HUES6 (cell line): ENCODE measurements around the gene DLST.
A peak's percentile ranks its signal among the peaks of the same experiment; 100 is the strongest.

Source experiments
- H3K27ac ChIP-seq: 2 replicates; pipeline ENCODE4 v1.7.0; 2013; ENCODE audit warnings: low read depth, mild to moderate bottlenecking, low read length, inconsistent platforms
- H3K27me3 ChIP-seq: 2 replicates; pipeline ENCODE4 v1.6.1; 2013; ENCODE audit warnings: low read length; ENCODE audit not compliant: control insufficient read depth, insufficient read depth
- H3K36me3 ChIP-seq: 2 replicates; pipeline ENCODE4 v1.6.1; 2013; ENCODE audit warnings: low read length; ENCODE audit not compliant: control insufficient read depth, insufficient read depth
- H3K4me1 ChIP-seq: 2 replicates; pipeline ENCODE4 v1.6.1; 2013; ENCODE audit warnings: low read length; ENCODE audit not compliant: control insufficient read depth, insufficient read depth
- H3K4me3 ChIP-seq: 2 replicates; pipeline ENCODE4 v1.5.1; 2013; ENCODE audit warnings: low read depth, low read length
- H3K9ac ChIP-seq: one replicate; pipeline ENCODE4 v1.6.1; 2013; ENCODE audit warnings: mild to moderate bottlenecking, low read length
- H3K9me3 ChIP-seq: 2 replicates; pipeline ENCODE4 v1.6.1; 2013; ENCODE audit warnings: low read depth, low read length; ENCODE audit not compliant: control insufficient read depth, insufficient read depth

The DLST gene

GRCh38 chr14:74863274-74863673 lies 18.4 kb upstream of the DLST start:
- Histone ChIP-seq H3K27me3 (no peaks in the 10 kb centered on the region), H3K4me1 (no peaks in the 10 kb centered on the region), H3K4me3 (no peak overlapping the region), H3K36me3 (no peaks in the 10 kb centered on the region), H3K27ac (no peak overlapping the region), H3K9me3 (no peaks in the 10 kb centered on the region), H3K9ac (no peak overlapping the region)

GRCh38 chr14:74864198-74864597 lies 17.5 kb upstream of the DLST start:
- Histone ChIP-seq H3K27ac (no peak overlapping the region), H3K4me1 (no peaks in the 10 kb centered on the region), H3K36me3 (no peaks in the 10 kb centered on the region), H3K27me3 (no peaks in the 10 kb centered on the region), H3K4me3 (no peak overlapping the region), H3K9ac (no peak overlapping the region), H3K9me3 (no peaks in the 10 kb centered on the region)

- Histone ChIP-seq H3K36me3 (no peaks in the 10 kb centered on the region), H3K9ac (no peak overlapping the region), H3K27me3 (no peaks in the 10 kb centered on the region), H3K27ac (no peak overlapping the region), H3K4me3 (no peak overlapping the region), H3K9me3 (no peaks in the 10 kb centered on the region), H3K4me1 (no peaks in the 10 kb centered on the region)
Observed at GRCh38 chr14:74865156-74865555, 16.6 kb upstream of the DLST start.

GRCh38 chr14:74866708-74867389 lies 14.9 kb upstream of the DLST start:
- no peak overlapping the region for H3K27ac ChIP-seq
- no peaks in the 10 kb centered on the region for H3K27me3 ChIP-seq
- H3K9me3 ChIP-seq: no peaks in the 10 kb centered on the region
- H3K36me3 ChIP-seq: no peaks in the 10 kb centered on the region
- no peak overlapping the region for H3K4me3 ChIP-seq
- H3K4me1 ChIP-seq: no peaks in the 10 kb centered on the region
- no peak overlapping the region for H3K9ac ChIP-seq

DNA sequence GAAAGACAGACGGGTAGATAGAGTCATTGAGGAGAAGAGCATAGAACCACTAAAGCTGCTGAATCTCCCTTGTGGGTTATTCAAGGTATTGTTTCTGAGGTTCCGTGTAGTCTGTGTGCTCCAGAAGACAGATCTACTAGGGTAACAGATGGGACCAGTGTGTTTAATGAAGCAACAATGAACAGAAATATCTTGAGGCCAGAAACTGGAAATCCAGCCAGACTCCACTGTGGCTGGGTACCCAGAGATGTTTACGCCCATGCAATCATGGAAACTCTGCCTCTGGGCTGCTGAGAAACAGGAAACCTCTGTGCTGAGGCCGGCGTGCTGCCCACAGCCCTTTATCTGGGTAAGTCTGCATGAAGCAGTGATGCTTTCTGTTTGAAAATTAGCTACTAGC lies 14.0 kb upstream of the DLST start:
- no peak overlapping the region for H3K27ac ChIP-seq
- no peaks in the 10 kb centered on the region for H3K27me3 ChIP-seq
- no peaks in the 10 kb centered on the region for H3K9me3 ChIP-seq

DNA sequence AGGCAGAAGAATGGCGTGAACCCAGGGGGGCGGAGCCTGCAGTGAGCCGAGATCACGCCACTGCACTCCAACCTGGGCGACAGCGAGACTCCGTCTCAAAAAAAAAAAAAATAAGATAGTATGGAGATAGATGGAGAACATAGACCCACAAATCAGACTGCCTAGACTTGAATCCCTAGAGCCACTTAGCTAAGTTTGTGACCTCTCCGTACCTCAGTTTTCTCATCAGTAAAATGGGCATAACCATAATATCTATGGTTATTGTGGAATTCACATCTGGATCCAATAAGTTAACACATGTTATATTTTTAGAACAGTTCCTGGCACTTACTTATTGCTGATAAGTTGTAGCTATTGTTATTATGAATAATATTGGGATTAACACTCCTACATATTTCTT lies 13.0 kb upstream of the DLST start:
- H3K36me3 ChIP-seq: no peaks in the 10 kb centered on the region
- H3K9ac ChIP-seq: no peak overlapping the region
- H3K4me3 ChIP-seq: no peak overlapping the region
- no peaks in the 10 kb centered on the region for H3K4me1 ChIP-seq
- no peaks in the 10 kb centered on the region for H3K27me3 ChIP-seq
- H3K9me3 ChIP-seq: no peaks in the 10 kb centered on the region
- H3K27ac ChIP-seq: no peak overlapping the region

More for the DNA sequence above, 14.0 kb upstream of the DLST start:
- H3K4me3 ChIP-seq: no peak overlapping the region
- H3K4me1 ChIP-seq: no peaks in the 10 kb centered on the region
- H3K36me3 ChIP-seq: no peaks in the 10 kb centered on the region
- no peak overlapping the region for H3K9ac ChIP-seq

DNA sequence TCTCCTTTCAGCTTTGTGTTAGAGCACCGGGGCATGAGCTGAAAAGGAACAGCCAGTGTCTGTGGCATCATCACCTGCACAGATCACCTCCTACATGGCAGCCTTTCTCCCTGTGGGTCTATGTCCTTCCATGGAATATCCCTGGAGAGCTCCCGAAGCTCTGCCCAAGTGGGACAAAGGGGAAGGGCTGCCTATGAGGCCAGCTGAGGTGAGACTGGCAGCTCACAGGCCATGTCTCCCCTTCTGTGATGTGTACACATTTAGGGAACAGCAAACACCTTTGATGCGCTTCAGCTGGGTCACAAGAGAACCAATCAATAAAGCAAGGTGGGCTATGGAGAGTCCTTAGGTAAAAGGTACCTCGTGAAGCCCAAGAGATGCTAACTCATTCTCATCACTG lies 9.9 kb upstream of the DLST start:
- Histone ChIP-seq H3K9ac (no peak overlapping the region), H3K4me1 (0 out of 2 replicates have a peak, but pooled peaks cover 9% of the 10 kb centered on the region), H3K9me3 (no peaks in the 10 kb centered on the region), H3K36me3 (no peaks in the 10 kb centered on the region), H3K4me3 (no peak overlapping the region), H3K27me3 (no peaks in the 10 kb centered on the region), H3K27ac (no peak overlapping the region)

DNA sequence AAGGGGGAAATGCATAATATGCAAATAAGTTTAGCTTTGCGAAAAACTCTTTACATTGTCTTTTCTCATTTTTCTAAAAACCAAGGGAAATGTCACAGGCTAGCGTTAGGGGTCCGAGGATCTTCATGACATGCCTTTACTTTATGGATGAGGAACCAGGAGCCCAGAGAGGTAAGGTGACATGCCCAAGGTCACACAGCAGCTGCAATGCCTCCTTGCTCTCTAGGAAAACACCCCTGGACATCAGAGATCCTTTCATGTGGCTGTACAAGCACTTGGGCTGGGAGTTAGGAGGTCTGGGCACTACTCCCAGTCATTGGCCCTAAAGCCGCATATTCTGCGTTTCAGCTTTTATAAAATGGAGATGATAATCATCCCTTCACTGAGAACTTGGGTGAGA lies 6.5 kb upstream of the DLST start:
- Histone ChIP-seq H3K4me1 (0 out of 2 replicates have a peak, but pooled peaks cover 9% of the 10 kb centered on the region), H3K36me3 (no peaks in the 10 kb centered on the region), H3K9ac (no peak overlapping the region), H3K9me3 (no peaks in the 10 kb centered on the region), H3K4me3 (no peak overlapping the region), H3K27ac (no peak overlapping the region), H3K27me3 (no peaks in the 10 kb centered on the region)

DNA sequence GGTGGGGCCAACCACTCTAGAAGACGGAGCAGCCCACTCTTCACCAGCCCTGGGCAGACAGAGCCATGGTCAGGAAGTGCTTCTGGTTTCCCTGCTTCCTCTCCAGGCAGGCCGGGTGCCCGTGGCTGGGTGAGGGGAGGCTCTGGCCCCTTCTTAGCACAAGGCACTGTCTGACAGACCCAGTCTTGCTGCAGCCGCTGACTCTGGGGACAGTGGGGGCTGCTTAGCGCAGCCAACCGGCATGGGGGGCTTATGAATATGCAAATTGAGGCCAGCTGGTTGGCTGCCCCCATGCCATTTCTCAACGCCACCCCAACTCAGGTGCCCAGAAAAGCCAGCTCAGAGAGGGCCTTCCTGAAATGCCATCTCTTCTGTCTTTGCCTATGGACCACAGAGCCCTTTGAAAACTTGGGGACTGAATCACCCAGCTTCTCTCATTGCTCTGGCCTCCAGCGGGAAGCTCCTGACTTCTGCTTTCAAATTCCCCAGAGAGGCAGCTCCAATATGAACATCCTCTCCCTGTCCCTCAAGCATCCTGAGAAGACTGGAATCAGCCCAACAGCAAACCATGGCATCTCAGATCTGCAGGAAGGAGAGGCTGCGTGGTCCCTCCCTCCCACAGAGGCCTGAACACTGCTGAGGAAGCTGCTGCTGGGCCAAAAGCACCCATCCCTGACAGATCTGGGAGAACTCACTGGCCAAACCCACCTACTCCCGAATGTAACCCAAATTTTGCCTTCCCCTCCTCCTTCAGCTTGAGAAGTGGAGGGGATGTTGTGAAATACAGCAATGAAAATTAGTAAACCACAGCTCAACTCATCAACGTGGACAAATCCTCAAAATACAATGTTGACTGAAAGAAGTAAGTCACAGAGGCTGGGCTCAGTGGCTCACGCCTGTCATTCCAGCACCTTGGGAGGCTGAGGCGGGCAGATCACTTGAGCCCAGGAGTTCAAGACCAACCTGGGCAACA lies 5.5 kb upstream of the DLST start, which contains the start of gene PROX2:
TSS of gene PROX2 (minus strand) at position 205 of the 973 bp plus-strand sequence. CDS start 12,311 bp downstream, outside the sequence.
- Histone ChIP-seq H3K27ac (no peak within 1 kb of the TSS), H3K4me3 (no peak within 1 kb of the TSS), H3K36me3 (no peaks in the 10 kb centered on the region), H3K4me1 (0 out of 2 replicates have a peak, but pooled peaks cover 9% of the 10 kb centered on the region), H3K9ac (no peak within 1 kb of the TSS), H3K27me3 (no peaks in the 10 kb centered on the region), H3K9me3 (no peaks in the 10 kb centered on the region)

GRCh38 chr14:74879427-74880182 lies 2.1 kb upstream of the DLST start:
- H3K4me3 ChIP-seq: no peak overlapping the region
- H3K9me3 ChIP-seq: no peaks in the 10 kb centered on the region
- H3K27me3 ChIP-seq: no peaks in the 10 kb centered on the region
- H3K4me1 ChIP-seq: peaks cover 19% of the 10 kb centered on the region
- peak overlapping the region; percentile 4 for H3K9ac ChIP-seq
- H3K36me3 ChIP-seq: no peaks in the 10 kb centered on the region
- H3K27ac ChIP-seq: no peak overlapping the region
